ENCODE data around the gene CAMKV. TPM values are rescaled to one million over a fixed set of nuclear protein-coding genes. Genes with fewer than 3 reads are reported as not detected.

CAMKV gene
- total RNA-seq, 2 donors from 2014 or later = not detected

DNA sequence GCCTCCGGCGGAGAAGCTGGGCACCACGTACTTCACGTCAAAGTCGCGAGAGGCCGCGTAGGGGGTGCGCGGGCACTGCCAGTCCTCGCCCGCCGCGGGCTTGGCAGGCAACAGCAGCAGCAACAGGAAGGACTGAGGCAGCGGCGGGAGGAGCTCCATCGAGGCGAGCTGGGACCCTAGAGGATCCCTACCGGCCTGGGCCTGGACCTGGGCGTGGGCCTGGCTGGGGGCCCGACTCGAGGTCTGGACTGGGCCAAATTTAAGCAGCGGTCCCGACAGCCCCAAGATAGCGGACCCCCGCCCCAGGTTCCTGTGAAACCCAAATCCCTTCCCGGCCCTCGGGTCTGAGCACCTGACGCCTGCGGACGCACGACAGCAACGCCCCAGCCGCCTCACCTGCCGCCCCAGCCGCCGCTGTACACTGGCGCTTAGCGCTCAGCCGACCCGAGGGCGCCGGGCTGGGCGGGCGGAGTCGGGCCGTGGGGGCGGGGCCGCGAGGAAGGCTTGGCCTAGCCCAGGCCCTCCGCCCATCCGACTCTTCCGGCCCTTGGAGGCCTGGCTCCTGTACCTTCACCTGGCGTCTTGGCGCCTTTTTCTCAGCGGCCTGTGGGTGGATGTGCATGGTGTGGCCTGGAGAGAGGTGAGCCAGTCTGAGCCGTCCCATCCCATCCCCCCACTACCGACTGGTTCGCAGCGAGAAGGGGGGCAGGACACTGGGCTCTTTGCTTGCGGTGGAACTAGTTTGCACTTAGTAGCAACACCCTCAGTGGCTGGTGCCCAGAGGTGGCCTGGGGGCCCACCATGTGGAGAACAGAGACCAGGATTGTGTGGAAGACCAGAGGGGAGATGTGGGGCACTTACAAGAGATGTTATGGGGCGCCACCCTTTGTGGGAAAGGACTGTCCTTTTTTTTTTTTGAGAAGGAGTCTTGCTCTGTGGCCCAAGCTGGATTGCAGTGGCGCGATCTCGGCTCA is 34.0 kb upstream of the CAMKV start, which contains the start of gene MST1R:
TSS of gene MST1R (minus strand) at position 423 of the 974 bp plus-strand sequence. CDS start at position 159, 264 bp downstream.
- Histone ChIP-seq H3K27me3 (no peaks in the 10 kb centered on the region), H3K27ac (peak within 1 kb of the TSS; percentile 1 to 61), H3K4me1 (peaks cover 0 to 48% of the 10 kb centered on the region in 2 donors), H3K36me3 (no peaks in the 10 kb centered on the region), H3K4me3 (peak within 1 kb of the TSS; percentile 22 to 48), H3K9me3 (no peaks in the 10 kb centered on the region)
- TF ChIP-seq, protein P1, sequence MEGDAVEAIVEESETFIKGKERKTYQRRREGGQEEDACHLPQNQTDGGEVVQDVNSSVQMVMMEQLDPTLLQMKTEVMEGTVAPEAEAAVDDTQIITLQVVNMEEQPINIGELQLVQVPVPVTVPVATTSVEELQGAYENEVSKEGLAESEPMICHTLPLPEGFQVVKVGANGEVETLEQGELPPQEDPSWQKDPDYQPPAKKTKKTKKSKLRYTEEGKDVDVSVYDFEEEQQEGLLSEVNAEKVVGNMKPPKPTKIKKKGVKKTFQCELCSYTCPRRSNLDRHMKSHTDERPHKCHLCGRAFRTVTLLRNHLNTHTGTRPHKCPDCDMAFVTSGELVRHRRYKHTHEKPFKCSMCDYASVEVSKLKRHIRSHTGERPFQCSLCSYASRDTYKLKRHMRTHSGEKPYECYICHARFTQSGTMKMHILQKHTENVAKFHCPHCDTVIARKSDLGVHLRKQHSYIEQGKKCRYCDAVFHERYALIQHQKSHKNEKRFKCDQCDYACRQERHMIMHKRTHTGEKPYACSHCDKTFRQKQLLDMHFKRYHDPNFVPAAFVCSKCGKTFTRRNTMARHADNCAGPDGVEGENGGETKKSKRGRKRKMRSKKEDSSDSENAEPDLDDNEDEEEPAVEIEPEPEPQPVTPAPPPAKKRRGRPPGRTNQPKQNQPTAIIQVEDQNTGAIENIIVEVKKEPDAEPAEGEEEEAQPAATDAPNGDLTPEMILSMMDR (IDR thresholded peaks at IDR 0.05) = no peak
- DNase-seq (ENCODE audit: low spot score) = peak; percentile 63

DNA sequence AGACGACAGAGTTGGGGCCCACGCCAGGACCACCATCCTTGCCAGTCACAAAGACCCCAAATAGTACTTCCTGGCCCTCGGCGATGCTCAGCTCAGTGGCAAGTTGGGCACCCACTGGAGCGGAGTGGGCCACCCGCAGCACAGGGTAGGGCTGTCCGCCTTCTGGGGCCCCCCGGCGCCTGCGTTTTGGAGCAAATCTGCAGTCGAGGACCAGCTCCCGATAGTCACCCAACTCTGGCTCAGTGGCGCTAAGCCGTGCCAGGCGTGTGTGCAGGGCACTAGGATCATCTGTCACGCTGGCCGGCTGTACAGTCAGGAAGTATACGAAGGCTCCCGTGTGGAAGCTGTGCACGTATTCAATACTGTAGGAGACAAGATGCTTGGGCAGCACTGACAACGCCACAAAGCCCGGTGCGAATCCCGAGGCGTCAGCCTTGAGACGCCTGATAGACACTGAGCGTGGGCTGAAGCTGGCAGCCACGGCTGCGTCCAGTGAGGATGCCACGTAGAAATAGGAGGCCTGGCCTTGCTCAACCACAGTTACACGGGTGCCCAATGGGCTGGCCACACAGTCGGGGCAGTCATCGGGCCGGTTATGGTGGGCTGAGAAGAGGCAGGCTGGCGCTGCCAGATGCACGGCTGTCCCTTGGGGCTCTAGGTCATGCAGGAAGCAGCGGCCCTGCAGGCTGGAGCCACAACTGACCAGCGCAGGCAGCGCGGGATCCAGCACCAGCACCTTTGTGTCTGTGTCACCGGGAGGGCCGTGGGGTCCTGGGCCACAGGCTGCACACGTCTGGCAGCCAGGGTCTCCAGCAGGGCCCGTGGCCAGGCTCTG is 33.0 kb upstream of the CAMKV start:
- TF ChIP-seq, protein P1 (IDR thresholded peaks at IDR 0.05) = no peak
- peak overlapping the region in 1 of 2 donors; percentile 48 for H3K4me3 ChIP-seq
- H3K27ac ChIP-seq = no peak overlapping the region
- no peaks in the 10 kb centered on the region for H3K9me3 ChIP-seq
- no peaks in the 10 kb centered on the region for H3K36me3 ChIP-seq
- peaks cover 0 to 48% of the 10 kb centered on the region in 2 donors for H3K4me1 ChIP-seq
- no peaks in the 10 kb centered on the region for H3K27me3 ChIP-seq
- DNase-seq (ENCODE audit: low spot score) = no peak

DNA sequence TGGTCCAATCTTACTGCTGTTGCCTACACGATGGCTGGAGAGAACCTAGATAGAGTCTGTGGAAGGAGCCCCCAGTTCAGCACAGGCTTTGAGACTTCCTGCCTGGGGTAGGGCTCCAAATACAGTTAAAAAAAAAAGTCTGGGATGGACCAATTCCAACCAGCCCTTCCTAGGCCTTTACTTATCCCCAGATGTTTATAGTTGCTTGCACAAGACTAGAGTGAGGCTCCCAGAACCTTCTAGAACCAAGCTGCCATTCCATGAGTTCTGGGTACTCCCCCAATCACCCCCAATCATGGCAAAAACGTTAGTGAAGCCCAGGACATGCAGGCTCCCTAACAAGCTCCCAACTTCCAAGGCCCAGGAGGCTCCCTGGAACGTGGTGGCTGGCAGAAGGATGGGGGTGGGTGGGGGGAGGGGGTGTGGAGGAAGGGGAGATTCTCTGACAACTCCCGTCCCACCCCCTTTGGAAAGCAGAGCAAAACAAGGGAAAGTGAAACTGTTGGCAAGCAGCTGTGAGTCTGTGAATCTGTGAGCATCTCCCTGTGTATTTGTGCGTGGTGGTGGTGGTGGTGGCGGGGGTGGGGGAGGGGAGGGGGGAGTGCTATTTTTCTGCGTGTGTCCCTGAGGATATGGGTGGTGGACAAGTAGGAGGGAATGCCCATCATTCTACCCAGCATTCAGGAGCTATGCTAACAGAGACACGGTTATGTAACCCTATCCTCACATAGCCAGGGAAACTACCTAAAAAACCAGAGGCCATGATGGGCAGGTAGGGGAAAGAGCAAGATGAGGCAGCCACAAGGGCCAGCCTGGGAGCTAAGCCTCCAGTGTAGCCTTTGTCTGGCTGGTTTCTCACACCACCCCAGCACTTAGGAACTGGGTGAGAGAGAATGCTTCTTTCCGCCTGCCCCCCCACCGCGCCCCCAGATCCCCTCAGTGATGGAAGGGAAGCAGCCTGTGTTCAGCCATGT is 31.9 kb upstream of the CAMKV start:
- Histone ChIP-seq H3K27me3 (no peaks in the 10 kb centered on the region), H3K4me1 (peaks cover 0 to 48% of the 10 kb centered on the region in 2 donors), H3K9me3 (no peaks in the 10 kb centered on the region), H3K4me3 (no peak overlapping the region), H3K27ac (peak overlapping the region in 1 of 2 donors; percentile 42), H3K36me3 (no peaks in the 10 kb centered on the region)
- TF ChIP-seq, protein P1 (IDR thresholded peaks at IDR 0.05) = no peak
- no peak for DNase-seq (ENCODE audit: low spot score)

DNA sequence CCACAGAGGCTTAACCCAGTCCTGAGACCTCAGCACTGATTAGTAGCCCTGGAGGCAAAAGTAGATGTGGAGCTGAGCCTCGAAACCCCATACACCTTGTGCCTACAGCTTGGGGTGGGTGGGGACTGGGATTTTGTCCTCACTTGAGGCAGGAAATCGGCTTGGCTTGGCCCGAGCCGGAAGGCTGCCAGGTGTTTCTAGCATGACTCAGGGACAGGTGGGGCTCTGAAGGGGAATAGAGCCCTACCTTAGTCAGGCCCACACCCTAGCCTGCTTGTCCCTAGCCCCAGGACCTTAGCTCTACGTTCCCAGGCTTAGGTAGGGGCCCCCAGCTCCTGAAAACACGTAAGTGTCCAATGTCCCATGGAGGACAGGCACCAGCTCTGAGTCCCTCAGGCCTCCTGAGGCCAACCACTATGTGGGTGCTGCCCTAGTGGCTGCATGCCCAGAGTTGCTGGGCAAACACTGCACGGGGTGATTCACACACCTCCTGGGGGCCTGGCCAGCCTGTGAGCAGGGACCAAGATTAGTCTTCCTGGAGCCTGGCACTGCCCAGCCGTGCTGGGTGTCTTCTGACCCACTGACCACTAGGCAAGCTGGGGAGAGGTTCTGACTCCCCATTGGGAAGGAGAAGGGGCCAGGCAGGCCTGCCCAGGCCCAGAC is 30.9 kb upstream of the CAMKV start:
- Histone ChIP-seq H3K4me1 (peaks cover 0 to 39% of the 10 kb centered on the region in 2 donors), H3K27ac (peak overlapping the region in 1 of 2 donors; percentile 42), H3K36me3 (no peaks in the 10 kb centered on the region), H3K9me3 (no peaks in the 10 kb centered on the region), H3K4me3 (no peak overlapping the region), H3K27me3 (no peaks in the 10 kb centered on the region)
- no peak for DNase-seq (ENCODE audit: low spot score)
- TF ChIP-seq, protein P1 (IDR thresholded peaks at IDR 0.05) = no peak
